ENCODE measurements around the gene TTLL7.
"Not testable (repeated sequence)": the region's sequence is repeated elsewhere in the genome, so short reads cannot be mapped to it uniquely, and the experiment has no call there.

Gene TTLL7

GRCh38 chr1:83931658-83932253, 67.2 kb downstream of the TTLL7 start:
- FAIRE-seq, result no peak
- peak; percentile 41 for DNase-seq (ENCODE audit: low spot score)

DNA sequence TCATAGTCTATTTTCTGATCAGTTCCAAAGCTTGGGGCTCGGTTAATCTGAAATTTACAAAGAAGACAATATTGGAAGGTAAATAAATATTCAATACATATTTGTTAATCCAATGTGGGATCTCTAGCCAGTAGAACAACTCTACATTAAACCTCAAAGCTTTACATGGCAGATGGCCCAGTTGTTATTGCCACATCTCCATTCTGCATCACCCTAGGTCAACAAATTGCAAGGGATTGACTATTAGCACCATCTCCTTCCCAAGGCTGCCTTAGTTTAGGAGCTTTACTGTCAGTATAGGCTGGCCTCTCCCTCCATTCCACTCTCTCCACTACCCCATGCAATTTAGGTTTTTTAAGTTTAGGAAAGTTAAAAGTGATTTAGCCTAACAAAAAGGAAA, 69.7 kb downstream of the TTLL7 start:
- no peak for DNase-seq (ENCODE audit: low spot score)
- FAIRE-seq, result no peak

GRCh38 chr1:83928396-83928795, 70.5 kb downstream of the TTLL7 start:
- no peak for DNase-seq (ENCODE audit: low spot score)
- no peak for FAIRE-seq

GRCh38 chr1:83927701-83928100, 71.2 kb downstream of the TTLL7 start:
- no peak for DNase-seq (ENCODE audit: low spot score)
- no peak for FAIRE-seq

- no peak for FAIRE-seq
- no peak for DNase-seq (ENCODE audit: low spot score)
Observed at GRCh38 chr1:83927061-83927460, 71.9 kb downstream of the TTLL7 start.

DNA sequence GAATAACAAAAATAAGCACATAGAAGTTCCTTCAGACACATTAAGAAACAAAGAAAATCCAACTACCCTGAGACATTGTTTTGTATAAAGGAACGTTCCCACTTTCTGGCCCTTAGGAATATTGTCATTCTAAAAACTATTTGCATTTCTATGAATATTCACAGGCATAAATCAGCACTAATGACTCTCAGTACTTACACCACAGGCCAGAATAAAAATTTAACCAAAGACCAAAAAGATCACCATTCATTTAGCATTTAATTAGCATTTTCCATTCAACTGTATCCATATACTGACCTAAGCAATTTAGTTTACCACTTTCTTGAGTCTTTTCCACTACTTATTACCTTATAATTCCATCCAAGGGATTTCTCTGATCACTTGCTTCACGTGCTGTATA, 75.4 kb downstream of the TTLL7 start:
- no peak for FAIRE-seq
- DNase-seq (ENCODE audit: low spot score), result no peak

GRCh38 chr1:83922431-83922830, 76.5 kb downstream of the TTLL7 start:
- DNase-seq (ENCODE audit: low spot score), result no peak
- FAIRE-seq, result no peak

DNA sequence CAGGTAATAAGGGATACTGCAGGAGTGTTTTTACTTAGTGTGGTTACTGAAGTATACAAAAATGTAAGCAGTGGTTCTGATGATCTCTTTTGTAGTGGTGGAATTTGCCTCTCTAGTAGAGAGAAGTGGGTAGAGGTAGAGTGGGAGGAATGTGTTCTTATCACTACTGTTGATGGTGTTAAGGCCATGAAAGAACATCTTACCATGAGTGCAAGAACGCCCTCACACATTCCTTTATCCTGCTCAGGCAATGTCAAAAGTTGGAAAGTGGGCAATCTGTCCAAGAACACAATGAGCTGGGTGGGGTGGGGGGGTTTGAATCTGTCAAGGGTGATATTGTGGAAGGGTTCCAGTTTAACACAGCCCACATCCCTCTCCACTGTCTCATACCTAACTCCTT, 78.6 kb downstream of the TTLL7 start:
- DNase-seq (ENCODE audit: low spot score) (no peak), FAIRE-seq (no peak)

DNA sequence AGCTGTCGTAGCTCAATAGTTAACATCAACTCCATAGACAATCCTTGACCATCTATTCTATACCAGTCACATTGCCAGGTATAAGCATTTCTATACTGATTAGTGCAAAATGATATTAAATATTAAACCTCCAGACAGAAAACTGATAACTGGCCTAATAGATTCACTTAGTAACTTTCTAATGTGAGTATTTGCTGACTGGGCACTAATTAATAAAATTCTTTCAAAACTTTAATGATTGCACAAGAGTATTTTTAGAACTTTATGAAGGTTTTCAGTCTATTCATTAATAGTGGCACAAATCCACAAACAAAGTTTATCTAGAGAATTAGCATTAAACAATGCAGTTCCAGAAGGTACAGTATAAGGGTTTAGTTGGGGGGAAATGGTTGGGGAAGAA, 79.1 kb downstream of the TTLL7 start:
- FAIRE-seq, result no peak
- no peak for DNase-seq (ENCODE audit: low spot score)

DNA sequence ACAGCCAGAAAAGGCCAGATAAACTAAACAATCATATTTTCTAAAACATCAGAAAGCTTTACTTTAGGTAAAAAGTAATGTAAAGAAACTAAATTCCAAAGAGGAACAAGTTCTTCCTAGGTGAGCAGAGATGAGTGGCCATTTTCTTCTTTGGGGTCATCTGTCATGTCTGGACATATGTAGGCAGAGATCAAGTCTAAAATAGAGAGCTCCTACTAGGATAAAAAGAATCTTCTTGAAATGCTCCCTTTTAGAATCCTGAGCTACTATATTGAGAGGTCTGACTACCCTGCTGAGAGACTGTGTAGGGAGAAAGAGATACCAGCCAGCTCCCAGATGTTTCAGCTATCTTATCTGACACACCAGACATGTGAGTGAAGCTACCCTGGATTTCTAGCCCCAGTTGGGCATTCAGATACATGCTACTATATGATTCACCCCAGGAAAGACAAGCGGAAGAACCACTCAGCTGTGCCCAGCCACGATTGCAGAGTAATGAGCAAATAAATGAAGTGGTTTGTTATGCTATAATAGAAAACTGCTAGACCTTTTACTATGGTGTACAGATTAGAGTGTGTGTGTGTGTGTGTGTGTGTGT, 80.1 kb downstream of the TTLL7 start:
- DNase-seq (ENCODE audit: low spot score) (no peak), FAIRE-seq (no peak)

- no peak for DNase-seq (ENCODE audit: low spot score)
- no peak for FAIRE-seq
Observed at GRCh38 chr1:83917959-83918358, 81.0 kb downstream of the TTLL7 start.

DNA sequence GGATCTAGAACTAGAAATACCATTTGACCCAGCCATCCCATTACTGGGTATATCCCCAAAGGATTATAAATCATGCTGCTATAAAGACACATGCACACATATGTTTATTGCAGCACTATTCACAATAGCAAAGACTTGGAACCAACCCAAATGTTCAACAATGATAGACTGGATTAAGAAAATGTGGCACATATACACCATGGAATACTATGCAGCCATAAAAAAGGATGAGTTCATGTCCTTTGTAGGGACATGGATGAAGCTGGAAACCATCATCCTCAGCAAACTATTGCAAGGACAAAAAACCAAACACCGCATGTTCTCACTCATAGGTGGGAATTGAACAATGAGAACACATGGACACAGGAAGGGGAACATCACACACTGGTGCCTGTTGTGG, 82.8 kb downstream of the TTLL7 start:
- FAIRE-seq; DNase-seq (ENCODE audit: low spot score): not testable (repeated sequence)

- DNase-seq (ENCODE audit: low spot score) (no peak), FAIRE-seq (no peak)
Observed at GRCh38 chr1:83912876-83913275, 86.1 kb downstream of the TTLL7 start.

DNA sequence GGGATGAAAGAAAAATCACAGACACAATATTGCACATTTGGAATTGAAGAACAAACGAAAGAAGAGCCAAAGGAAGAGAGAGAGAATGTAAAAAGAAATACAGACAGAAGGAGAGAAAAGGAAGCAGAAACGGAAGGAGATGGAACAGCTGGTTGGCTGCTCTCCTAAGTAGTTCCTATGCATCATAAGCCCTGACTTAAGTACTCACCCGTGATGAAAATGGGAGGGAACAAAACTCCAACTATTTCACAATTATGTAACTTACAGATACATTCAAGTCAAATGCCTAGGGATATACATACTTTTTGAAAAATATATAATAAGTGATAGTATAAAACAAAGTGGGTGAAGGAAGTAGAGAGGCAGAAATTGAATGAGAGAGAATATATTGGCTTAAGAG, 88.5 kb downstream of the TTLL7 start:
- FAIRE-seq, result no peak

DNA sequence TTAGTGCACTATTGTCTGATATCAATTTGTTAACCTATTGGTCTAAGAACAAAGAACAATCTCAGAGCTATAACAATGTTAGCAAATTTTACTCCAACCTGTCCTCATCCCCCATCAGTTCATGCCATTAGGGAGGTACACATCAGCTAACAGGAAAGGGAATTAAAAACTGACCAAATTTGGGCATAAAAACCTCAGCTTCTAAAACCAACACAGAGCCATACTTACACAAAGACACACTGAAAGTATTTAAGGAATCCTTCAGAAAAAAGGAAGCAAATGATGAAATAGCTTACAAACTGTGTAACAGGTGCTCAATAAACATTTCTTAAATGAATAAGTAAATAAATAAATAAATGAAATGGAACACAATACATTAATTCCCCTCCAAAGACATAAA, 89.2 kb downstream of the TTLL7 start:
- no peak for FAIRE-seq
- DNase-seq (ENCODE audit: low spot score), result no peak

More for the DNA sequence above, 88.5 kb downstream of the TTLL7 start:
- DNase-seq (ENCODE audit: low spot score), result no peak

- no peak for DNase-seq (ENCODE audit: low spot score)
- FAIRE-seq, result no peak
Observed at GRCh38 chr1:83905315-83905907, 93.5 kb downstream of the TTLL7 start.

DNA sequence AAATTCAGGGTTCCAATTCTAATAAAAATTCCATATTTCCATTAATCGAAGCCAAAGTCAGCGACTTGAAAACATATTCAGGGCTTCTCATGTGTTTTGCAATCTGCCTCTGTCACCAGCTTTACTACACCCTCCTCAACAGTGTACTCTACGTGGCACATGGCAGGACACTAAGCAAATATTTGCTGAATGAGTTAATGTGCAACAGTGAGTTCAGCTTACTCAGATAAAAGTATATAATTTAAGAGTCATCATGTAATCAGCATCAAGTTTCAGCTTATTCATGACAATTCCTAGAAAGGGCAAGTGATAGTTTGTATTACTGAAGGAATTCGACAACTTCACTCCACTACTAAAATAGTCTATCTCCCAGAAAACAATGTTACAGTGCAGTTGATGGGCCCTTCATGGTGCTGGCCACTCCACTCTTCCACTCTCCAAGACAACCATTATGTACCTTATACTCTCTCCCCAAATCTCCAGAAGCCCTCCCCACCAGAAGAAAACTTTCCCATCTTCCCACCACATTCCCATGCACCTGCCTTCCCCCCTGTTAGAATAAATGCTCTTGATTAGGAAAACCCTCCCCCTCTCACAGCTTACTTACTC, 97.3 kb downstream of the TTLL7 start:
- DNase-seq (ENCODE audit: low spot score), result peak; percentile 25
- no peak for FAIRE-seq

- DNase-seq (ENCODE audit: low spot score), result no peak
- no peak for FAIRE-seq
Observed at GRCh38 chr1:83900524-83900923, 98.4 kb downstream of the TTLL7 start.

DNA sequence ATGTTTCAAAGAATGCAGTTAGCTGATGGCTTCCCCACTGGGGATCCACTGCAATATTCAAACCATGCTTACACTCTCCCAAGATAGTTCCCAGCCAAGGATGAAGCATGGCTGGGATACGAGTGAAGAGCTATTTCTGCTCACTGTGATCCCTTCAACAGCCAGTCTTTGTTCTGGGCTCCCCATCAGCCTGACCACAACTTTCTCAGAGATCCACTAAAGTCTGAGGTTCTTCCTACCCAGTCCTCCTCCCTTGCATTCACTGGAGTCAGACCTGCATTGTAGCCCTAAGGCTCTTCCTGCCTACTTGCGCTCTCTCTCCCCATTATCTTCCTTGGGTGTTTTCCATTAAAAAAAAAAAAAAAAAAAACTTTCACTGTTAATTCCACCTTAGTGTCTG, 101.4 kb downstream of the TTLL7 start:
- DNase-seq (ENCODE audit: low spot score) (no peak), FAIRE-seq (no peak)

DNA sequence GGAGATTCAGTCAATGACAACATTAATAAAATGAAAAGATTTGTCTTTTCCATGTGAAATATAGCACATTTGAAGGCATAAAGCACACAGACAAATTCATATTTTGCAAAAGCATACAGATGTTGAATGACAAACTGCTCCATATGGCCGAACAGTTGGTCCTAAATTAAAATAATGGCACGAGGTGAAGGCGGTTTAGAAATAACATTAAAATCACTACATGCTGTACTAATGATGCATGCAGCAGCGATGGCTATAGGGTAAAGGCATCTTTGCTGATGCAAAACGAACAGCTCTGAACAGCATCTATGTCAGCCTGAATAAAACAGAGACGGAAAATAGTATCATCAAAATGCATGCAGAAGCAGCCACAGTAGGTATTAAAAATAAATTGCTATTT, 102.6 kb downstream of the TTLL7 start:
- DNase-seq (ENCODE audit: low spot score) (no peak), FAIRE-seq (no peak)

GRCh38 chr1:83889707-83890106, 109.2 kb downstream of the TTLL7 start:
- FAIRE-seq, result no peak
- DNase-seq (ENCODE audit: low spot score), result no peak

DNA sequence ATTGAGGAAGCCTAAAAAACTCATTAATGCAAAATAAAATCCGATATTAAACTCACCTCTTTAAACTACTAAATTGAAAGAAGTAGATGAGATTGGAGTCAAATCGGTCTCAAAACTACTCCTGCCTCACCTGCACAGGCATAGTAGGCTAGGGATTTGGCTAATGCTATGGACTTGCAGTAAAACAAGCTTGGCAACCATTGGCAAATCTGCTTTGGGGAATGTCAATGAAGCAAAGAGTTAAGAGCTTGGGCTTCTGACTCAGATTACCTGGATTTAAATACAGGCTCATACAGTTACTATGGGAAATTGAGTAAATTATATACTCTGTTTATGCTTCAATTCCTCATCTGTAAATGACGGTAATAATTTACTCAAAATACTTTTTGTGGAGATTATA, 111.4 kb downstream of the TTLL7 start:
- FAIRE-seq (no peak), DNase-seq (ENCODE audit: low spot score) (no peak)

GRCh38 chr1:83883979-83884378, 115.0 kb downstream of the TTLL7 start:
- DNase-seq (ENCODE audit: low spot score), result no peak
- FAIRE-seq, result no peak

Measured in urothelium cell line (cell line).